HCT116 (cell line): ENCODE data around the gene HAUS6. TPM values are rescaled to one million over a fixed set of nuclear protein-coding genes. Genes with fewer than 3 reads are reported as not detected.

Source experiments
- ATAC-seq: fragments of 200-7000 bp; cut with Tn5 transposase; 2 replicates; pipeline ENCODE4 v1.9.1; 2020; ENCODE audit warnings: mild to moderate bottlenecking, moderate library complexity
- BruUV-seq: library from RNA; stranded (reverse); fragments of 400-500 nt; replicated peaks from 2 replicates; lab custom pipeline; 2021; lab: Mats Ljungman, UMichigan
- CTCF ChIA-PET: fragments of 300-600 bp; sonication (Branson Sonifier 250); formaldehyde crosslinking; loops from one replicate; lab custom pipeline; 2021; ENCODE audit warnings: antibody characterized with exemption; lab: Charles Lee
- POLR2A ChIA-PET: fragments of 300-600, 350-600 bp; sonication (Branson Sonifier 250); formaldehyde crosslinking; loops from one replicate; lab custom pipeline; 2021; ENCODE audit warnings: antibody characterized with exemption; lab: Charles Lee
- RAD21 ChIA-PET, 2 experiments: fragments of 300-600 bp; sonication (Branson Sonifier 250); formaldehyde crosslinking; loops; one replicate each; lab custom pipeline; 2023; ENCODE audit warnings: low total read pairs in 2 of 2; ENCODE audit not compliant: uncharacterized antibody in 2 of 2, unreplicated experiment in 2 of 2, low non-redundant PET in 1 of 2; lab: Charles Lee
- DNase-seq: peaks from one replicate; pipeline ENCODE4 v3.0.0-alpha.2; 2010; ENCODE audit warnings: low read depth, low spot score
- H2AFZ ChIP-seq: fragments of 200-600 bp; shearing (Covaris generic), sonication (generic); 2 replicates; pipeline ENCODE4 v1.6.1; 2017; ENCODE audit warnings: low read depth, mixed run types, mixed read lengths, antibody characterized with exemption, low read length; ENCODE audit not compliant: poor library complexity, severe bottlenecking
- H3K27ac ChIP-seq: 2 replicates; pipeline ENCODE4 v1.5.1; 2012; ENCODE audit warnings: low read depth, low read length
- H3K27me3 ChIP-seq: fragments of 200-600 bp; sonication (generic); 2 replicates; pipeline ENCODE4 v1.6.1; 2016; ENCODE audit warnings: mixed run types, low read length, mixed read lengths; ENCODE audit not compliant: insufficient read depth
- H3K36me3 ChIP-seq, 2 experiments: fragments of 200-500 bp in 1 of 2; fragments of 200-600 bp in 1 of 2; sonication (Bioruptor generic) in 1 of 2; sonication (generic) in 1 of 2; 2 replicates each; pipeline versions ENCODE4 v1.5.1 to v1.6.1; 2014 to 2016; ENCODE audit warnings: low read length in 2 of 2, inconsistent platforms in 1 of 2, mixed read lengths in 1 of 2, mixed run types in 1 of 2; ENCODE audit not compliant: insufficient read depth in 2 of 2, control insufficient read depth in 1 of 2
- H3K4me1 ChIP-seq, 2 experiments: fragments of 200-600 bp in 1 of 2; sonication (generic) in 1 of 2; 2 replicates each; pipeline versions ENCODE4 v1.5.1 to v1.6.1; 2012 to 2017; ENCODE audit warnings: low read length in 2 of 2, inconsistent platforms in 1 of 2, mild to moderate bottlenecking in 1 of 2, mixed read lengths in 1 of 2, mixed run types in 1 of 2, moderate library complexity in 1 of 2; ENCODE audit not compliant: insufficient read depth in 2 of 2, control insufficient read depth in 1 of 2
- H3K4me2 ChIP-seq: fragments of 200-600 bp; sonication (generic); 2 replicates; pipeline ENCODE4 v1.6.1; 2017; ENCODE audit warnings: mixed run types, low read length, mixed read lengths
- H3K4me3 ChIP-seq, 2 experiments: fragments of 200-600 bp in 1 of 2; sonication (generic) in 1 of 2; replicated peaks in 1 of 2; 2 replicates each; pipeline ENCODE4 v1.5.1; 2011 to 2016; ENCODE audit warnings: low read length in 2 of 2, control low read depth in 1 of 2, low read depth in 1 of 2, mild to moderate bottlenecking in 1 of 2, mixed read lengths in 1 of 2, mixed run types in 1 of 2
- H3K79me2 ChIP-seq: fragments of 200-600 bp; sonication (generic); 2 replicates; pipeline ENCODE4 v1.6.1; 2017; ENCODE audit warnings: mild to moderate bottlenecking, mixed run types, low read length, moderate library complexity, mixed read lengths; ENCODE audit not compliant: insufficient read depth
- H3K9ac ChIP-seq: fragments of 200-600 bp; sonication (generic); 2 replicates; pipeline ENCODE4 v1.6.1; 2016; ENCODE audit warnings: low read length, mixed read lengths
- H3K9me2 ChIP-seq: fragments of 200-600 bp; sonication (generic), shearing (Covaris generic); 2 replicates; pipeline ENCODE4 v1.6.1; 2017; ENCODE audit warnings: mixed run types, mild to moderate bottlenecking, moderate library complexity; ENCODE audit not compliant: insufficient read depth
- H3K9me3 ChIP-seq, 2 experiments: fragments of 200-500 bp in 1 of 2; fragments of 200-600 bp in 1 of 2; sonication (Bioruptor generic) in 1 of 2; sonication (generic) in 1 of 2; 2 replicates each; pipeline ENCODE4 v1.6.1; 2014 to 2017; ENCODE audit warnings: low read length in 2 of 2, mixed read lengths in 2 of 2, inconsistent platforms in 1 of 2, low read depth in 1 of 2, mild to moderate bottlenecking in 1 of 2, mixed run types in 1 of 2, moderate library complexity in 1 of 2; ENCODE audit not compliant: control insufficient read depth in 1 of 2, insufficient read depth in 1 of 2
- H4K20me1 ChIP-seq: fragments of 200-600 bp; sonication (generic), shearing (Covaris generic); 2 replicates; pipeline ENCODE4 v1.6.1; 2017; ENCODE audit warnings: mixed run types, mild to moderate bottlenecking, moderate library complexity; ENCODE audit not compliant: insufficient read depth
- CBX3 ChIP-seq: IDR thresholded peaks from 2 replicates; pipeline ENCODE4 v1.6.1; 2012; ENCODE audit warnings: low read depth
- CEBPB ChIP-seq: IDR thresholded peaks from 2 replicates; pipeline ENCODE4 v1.6.1; 2012; ENCODE audit warnings: low read depth
- EGR1 ChIP-seq: IDR thresholded peaks from 2 replicates; pipeline ENCODE4 v1.6.1; 2012; ENCODE audit warnings: low read depth
- EZH2 ChIP-seq: fragments of 200-600 bp; sonication (generic); IDR thresholded peaks from 2 replicates; pipeline ENCODE4 v1.6.1; 2017; ENCODE audit warnings: antibody characterized with exemption, mixed run types
- JUND ChIP-seq: IDR thresholded peaks from 2 replicates; pipeline ENCODE4 v1.6.1; 2012
- RAD21 ChIP-seq: IDR thresholded peaks from 2 replicates; pipeline ENCODE4 v1.6.1; 2012; ENCODE audit warnings: low read depth, mild to moderate bottlenecking
- SP1 ChIP-seq: IDR thresholded peaks from 2 replicates; pipeline ENCODE4 v1.6.1; 2012; ENCODE audit warnings: low read depth
- intact Hi-C: fragments of 100-400 bp; cut with micrococcal nuclease; formaldehyde crosslinking; loops from 2 replicates; pipeline ENCODE4 v1.10.0; 2022
- total RNA-seq: library from RNA; stranded (reverse); gene quantifications from one replicate; pipeline ENCODE4 v1.2.1, GENCODE V29; 2021; ENCODE audit not compliant: unreplicated experiment
- TF ChIP-seq, protein P1 (sequence below): IDR thresholded peaks from 2 replicates; pipeline ENCODE4 v1.6.1; 2012
- TF ChIP-seq, protein P2 (sequence below), 3 experiments: fragments of 200-600 bp in 1 of 3; sonication (generic) in 1 of 3; IDR thresholded peaks in 2 of 3; conservative IDR thresholded peaks in 1 of 3; 2 replicates each; pipeline ENCODE4 v1.5.1; 2012 to 2017; ENCODE audit warnings: low read depth in 2 of 3, low read length in 2 of 3, antibody characterized with exemption in 1 of 3, borderline replicate concordance in 1 of 3, control low read depth in 1 of 3, mild to moderate bottlenecking in 1 of 3, mixed read lengths in 1 of 3, mixed run types in 1 of 3, moderate library complexity in 1 of 3; ENCODE audit not compliant: insufficient read depth in 1 of 3

The HAUS6 gene
- total RNA-seq, 1 experiment from 2014 or later = 28.8 TPM

DNA sequence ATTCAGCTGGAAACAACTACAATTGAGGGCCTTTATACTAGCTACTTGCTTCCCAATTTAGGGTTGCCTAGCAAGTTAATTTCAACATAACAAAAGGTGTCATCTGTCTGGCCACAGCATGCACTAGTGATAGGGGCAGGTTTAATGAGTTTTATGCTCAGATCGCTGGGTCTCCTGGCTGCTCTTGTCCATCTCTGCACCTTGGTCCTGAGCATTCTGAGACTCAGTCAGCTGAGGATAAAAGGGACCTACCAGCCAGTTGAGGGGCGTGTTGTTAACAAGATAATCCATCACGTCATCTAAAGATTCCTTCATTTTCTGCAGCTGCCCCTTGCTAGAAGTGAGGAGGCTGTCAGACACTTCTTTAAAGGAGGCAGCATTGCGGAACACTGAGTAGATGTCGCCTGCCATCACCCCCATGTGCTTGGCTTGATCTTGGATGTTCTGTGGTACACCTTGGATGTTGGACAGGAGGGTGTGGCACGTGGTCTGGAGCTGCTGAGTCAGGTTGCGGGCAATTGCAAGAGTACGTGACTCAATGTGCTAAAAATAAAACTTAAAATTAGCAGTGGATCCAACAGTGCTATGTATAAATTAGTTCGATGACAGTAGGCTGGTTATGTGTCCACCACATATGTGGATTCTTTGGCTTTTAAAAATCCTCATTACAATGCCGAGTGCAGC lies 13.5 kb upstream of the HAUS6 start:
- Histone ChIP-seq H3K27me3 (no peaks in the 10 kb centered on the region), H3K79me2 (no peaks in the 10 kb centered on the region), H3K36me3 (0 out of 4 replicates have a peak, but pooled peaks cover 0 to 2% of the 10 kb centered on the region in 2 experiments), H3K4me3 (no peak overlapping the region), H4K20me1 (no peaks in the 10 kb centered on the region), H3K4me2 (peak overlapping the region; percentile 11; the same call in 1 of the 2 replicates), H2AFZ (no peak overlapping the region), H3K9ac (no peak overlapping the region), H3K9me2 (no peaks in the 10 kb centered on the region), H3K27ac (no peak overlapping the region), H3K9me3 (no peaks in the 10 kb centered on the region), H3K4me1 (peaks cover 9 to 41% of the 10 kb centered on the region in 2 experiments; a peak in 3 of 4 replicates)
- TF ChIP-seq EGR1 (no peak), EZH2 (no peak), CBX3 (no peak), CEBPB (peak; percentile 41; the same call in 1 of the 2 replicates), RAD21 (no peak), SP1 (no peak), JUND (no peak)
- TF ChIP-seq, protein P1, sequence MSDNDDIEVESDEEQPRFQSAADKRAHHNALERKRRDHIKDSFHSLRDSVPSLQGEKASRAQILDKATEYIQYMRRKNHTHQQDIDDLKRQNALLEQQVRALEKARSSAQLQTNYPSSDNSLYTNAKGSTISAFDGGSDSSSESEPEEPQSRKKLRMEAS = peak; percentile 74
- TF ChIP-seq, protein P2, sequence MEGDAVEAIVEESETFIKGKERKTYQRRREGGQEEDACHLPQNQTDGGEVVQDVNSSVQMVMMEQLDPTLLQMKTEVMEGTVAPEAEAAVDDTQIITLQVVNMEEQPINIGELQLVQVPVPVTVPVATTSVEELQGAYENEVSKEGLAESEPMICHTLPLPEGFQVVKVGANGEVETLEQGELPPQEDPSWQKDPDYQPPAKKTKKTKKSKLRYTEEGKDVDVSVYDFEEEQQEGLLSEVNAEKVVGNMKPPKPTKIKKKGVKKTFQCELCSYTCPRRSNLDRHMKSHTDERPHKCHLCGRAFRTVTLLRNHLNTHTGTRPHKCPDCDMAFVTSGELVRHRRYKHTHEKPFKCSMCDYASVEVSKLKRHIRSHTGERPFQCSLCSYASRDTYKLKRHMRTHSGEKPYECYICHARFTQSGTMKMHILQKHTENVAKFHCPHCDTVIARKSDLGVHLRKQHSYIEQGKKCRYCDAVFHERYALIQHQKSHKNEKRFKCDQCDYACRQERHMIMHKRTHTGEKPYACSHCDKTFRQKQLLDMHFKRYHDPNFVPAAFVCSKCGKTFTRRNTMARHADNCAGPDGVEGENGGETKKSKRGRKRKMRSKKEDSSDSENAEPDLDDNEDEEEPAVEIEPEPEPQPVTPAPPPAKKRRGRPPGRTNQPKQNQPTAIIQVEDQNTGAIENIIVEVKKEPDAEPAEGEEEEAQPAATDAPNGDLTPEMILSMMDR (IDR thresholded peaks at IDR 0.05 in 2 of 3, conservative IDR thresholded peaks at IDR 0.05 in 1 of 3; ENCODE audit: borderline replicate concordance in 1 of 3, insufficient read depth in 1 of 3, low read depth in 2 of 3, low read length in 2 of 3) = no peak
- RAD21 ChIA-PET = no interaction called here
- intact Hi-C loops = no loop called here
- POLR2A ChIA-PET = no interaction called here
- BruUV-seq = TSS peak; percentile 19
- CTCF ChIA-PET = no interaction called here
- DNase-seq (no peak), ATAC-seq (no peak)
